AG08396 (cell line): ENCODE data around the gene CYB5RL.
"Not testable (repeated sequence)": the region's sequence is repeated elsewhere in the genome, so short reads cannot be mapped to it uniquely, and the experiment has no call there.

ENCODE experiments used
- DNase-seq: peaks from one replicate; pipeline ENCODE4 v3.0.0; 2012; ENCODE audit warnings: low spot score, mixed read lengths

The CYB5RL gene

DNA sequence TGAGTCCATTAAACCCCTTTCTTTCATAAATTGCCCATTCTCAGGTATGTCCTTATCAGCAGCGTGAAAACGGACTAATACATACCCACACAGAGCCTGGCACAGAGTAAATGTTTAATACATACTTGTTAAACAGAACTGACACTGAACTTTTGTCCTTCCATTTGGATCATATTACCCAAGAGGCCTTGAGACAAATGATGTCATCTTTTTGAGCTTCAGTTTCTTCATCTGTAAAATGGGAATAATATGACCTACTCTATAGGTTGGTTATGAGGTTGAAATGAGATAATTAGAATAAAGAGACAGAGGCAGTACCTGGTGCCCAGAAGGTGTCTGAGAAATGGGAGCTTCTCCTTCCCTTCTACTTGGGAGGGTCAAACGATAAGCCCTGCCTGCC lies 13.8 kb downstream of the CYB5RL start:
- DNase-seq, result no peak

GRCh38 chr1:54180701-54181360 lies 19.0 kb downstream of the CYB5RL start:
- DNase-seq, result no peak

GRCh38 chr1:54178296-54179070 lies 21.3 kb downstream of the CYB5RL start:
- DNase-seq, result no peak

GRCh38 chr1:54177726-54178125 lies 22.1 kb downstream of the CYB5RL start:
- no peak for DNase-seq

DNA sequence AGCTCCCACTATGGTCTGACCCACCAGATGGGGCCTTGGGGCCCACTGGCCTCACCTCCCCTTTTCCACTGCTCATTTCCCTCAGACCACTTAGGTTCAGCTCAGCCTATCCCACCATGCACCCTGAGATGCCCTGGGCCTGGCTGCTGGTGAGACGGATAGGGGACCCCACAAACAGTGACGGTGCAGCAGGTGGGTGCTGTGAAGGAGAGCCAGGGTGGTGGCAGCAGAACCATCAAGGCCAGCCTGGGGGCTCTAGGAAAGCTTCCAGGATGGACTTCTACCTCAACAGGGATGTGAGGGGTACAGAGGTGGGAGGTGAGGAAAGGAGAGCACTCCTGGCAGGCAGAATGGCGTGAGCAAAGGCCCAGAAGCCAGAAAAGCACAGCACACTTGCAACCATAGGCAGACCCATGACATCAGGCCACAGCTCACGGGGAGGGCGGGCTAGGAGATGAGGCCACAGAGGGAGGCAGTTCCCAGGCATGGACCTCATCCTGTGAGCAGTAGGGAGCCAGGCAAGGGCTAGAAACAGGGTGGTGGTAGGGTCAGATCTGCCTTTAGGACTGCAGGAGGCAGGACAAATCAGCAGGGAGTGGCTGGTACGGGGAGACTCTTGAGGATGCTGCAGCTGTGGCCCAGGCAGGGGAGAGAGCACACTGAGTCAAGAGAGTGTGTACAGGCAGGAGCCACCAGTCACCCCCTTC lies 23.1 kb downstream of the CYB5RL start:
- no peak for DNase-seq

- no peak for DNase-seq
These were observed 25.7 kb downstream of the CYB5RL start for GRCh38 chr1:54174106-54174505.

- no peak for DNase-seq
These were observed 26.1 kb downstream of the CYB5RL start for GRCh38 chr1:54173681-54174080.

DNA sequence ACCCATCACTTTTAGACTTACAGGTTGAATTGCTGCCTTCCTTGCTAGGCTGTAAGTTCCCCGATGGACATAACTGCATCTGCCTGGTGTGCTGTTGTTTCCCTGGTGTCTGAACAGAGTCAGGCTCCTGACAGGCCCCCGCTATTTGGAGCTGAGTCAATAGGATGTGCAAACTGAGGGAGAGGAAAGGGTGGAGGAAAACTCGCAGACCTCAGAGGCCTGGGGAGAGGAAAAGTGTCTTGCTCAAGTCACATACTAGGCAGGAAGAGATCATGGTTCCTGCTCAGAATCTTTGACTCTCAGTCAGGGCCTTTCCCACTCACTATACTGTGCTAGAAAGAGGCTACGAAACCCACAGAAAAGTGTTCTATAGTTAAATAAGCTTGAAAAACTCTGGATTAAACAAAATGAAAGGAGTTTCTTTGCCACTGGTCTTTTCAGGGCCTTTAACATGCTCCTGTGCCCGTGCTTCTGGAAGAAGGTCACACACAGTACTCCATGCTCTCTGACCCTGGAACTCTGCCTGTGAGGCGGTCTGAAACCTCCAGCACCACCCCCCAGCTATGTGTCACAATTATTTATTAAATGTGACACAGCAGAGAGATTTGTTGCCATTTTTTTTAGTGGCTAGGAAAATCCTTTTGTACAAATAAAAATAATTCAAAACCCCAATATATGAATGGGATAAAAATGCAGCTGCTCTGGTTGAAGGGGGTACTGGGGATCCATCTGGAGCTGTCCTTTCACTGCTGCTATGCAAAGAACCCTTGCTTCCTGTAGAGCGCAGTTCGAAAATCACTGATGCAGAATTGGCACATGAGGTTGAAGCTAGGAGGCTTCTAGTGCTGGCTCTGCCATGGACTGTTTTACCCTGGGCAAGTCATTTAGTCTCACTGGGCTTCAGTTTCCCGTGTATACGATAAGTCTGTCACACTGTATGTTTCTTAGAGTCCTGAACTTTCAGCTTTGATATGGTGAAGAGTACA lies 26.9 kb downstream of the CYB5RL start:
- DNase-seq, result no peak

GRCh38 chr1:54171606-54172005 lies 28.2 kb downstream of the CYB5RL start:
- no peak for DNase-seq

GRCh38 chr1:54171016-54171415 lies 28.8 kb downstream of the CYB5RL start:
- DNase-seq, result no peak

DNA sequence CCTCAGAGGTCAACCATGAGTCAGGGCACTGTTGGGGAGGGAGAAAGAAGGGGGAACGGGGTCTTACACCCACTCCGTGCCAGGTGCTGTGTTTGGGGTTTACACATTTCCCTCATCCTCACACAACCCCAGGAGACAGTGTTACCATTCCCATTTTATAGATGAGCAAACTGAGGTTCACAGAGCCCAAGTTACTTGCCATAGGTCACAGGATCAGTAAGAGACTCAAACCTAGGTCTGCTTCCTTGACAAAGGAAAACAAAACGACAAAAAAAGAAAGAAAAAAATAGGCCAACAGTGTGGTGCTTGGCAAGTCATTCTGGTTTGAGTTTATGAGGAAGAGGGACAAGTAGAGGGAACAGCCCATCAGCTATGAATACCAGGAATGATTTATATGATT lies 30.8 kb downstream of the CYB5RL start:
- DNase-seq, result no peak

- no peak for DNase-seq
These were observed 31.4 kb downstream of the CYB5RL start for GRCh38 chr1:54168206-54168965.

DNA sequence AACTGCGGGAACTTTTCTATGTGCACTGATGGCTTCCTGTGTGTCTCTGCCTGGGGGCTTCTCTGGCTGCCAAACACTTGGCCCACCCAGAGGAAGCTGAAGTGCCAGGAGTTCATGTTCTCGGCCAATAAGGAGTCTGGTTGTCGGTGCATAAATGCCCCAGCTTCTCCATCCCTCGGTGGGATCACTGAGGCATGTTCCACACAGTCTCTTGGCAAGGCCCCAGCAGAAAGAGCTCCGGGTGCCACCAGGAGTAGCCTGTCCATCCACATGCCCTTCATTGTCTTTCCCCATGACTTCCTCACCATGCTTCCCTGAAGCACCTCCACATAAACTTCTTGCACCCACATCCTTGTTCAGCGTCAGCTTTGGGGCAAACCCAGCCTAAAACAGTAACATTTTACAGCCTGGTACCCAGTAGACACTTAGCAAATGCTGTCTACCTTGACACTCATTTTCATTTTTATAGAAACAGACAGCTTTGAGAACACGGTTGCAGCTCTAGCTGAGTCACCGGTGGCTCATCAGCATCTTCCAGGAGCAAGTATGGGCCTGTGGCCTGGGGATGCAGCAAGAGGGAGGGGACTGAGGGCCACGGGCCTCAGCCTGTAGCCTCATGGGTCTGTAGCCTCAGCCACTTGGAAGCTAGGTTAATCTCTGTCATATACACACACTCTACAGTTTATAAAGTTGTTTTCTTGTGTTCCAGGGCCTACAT lies 32.2 kb downstream of the CYB5RL start:
- DNase-seq, result peak; percentile 55

GRCh38 chr1:54166357-54166756 lies 33.5 kb downstream of the CYB5RL start:
- DNase-seq, result not testable (repeated sequence)

GRCh38 chr1:54165146-54165545 lies 34.7 kb downstream of the CYB5RL start:
- no peak for DNase-seq

GRCh38 chr1:54163573-54163972 lies 36.3 kb downstream of the CYB5RL start:
- no peak for DNase-seq

- DNase-seq, result no peak
These were observed 36.8 kb downstream of the CYB5RL start for GRCh38 chr1:54163051-54163450.

- no peak for DNase-seq
These were observed 38.2 kb downstream of the CYB5RL start for GRCh38 chr1:54161495-54162168.

DNA sequence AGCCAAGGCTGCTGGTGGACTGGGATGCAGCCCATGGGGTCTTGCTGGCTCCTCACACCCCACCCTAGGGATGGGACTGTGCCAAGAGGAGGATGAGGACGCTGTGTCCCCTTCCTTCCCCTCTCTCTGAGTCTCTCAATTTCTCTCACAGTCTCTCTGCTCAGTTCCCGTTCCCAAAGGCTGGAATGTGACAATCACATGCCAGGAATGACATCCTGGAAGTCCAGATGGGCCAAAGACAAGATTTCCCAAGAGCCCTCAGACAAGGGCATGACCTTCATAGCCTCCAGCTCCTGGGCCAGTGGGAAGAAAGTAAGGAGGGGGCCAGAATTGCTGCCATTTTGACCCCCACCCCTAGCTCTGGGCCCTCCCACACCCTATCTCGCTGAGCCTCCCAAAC lies 39.5 kb downstream of the CYB5RL start:
- DNase-seq, result no peak
